GM23338 (cell line): ENCODE results near the gene FATE1. TPM values are rescaled to one million over a fixed set of nuclear protein-coding genes. Genes with fewer than 3 reads are reported as not detected.

Experiments
- ATAC-seq: fragments of 200-7000 bp; cut with Tn5 transposase; 3 replicates; pipeline ENCODE4 v1.9.1; 2020
- DNase-seq: peaks from one replicate; pipeline ENCODE4 v3.0.0-alpha.2; 2015; ENCODE audit warnings: low spot score
- H2AFZ ChIP-seq: fragments of 200-600 bp; sonication (generic); 2 replicates; pipeline ENCODE4 v1.8.0; 2016; ENCODE audit warnings: antibody characterized with exemption, mild to moderate bottlenecking, moderate library complexity
- H3F3A ChIP-seq: fragments of 200-600 bp; sonication (generic); replicated peaks from 2 replicates; pipeline ENCODE4 v1.8.0; 2017; ENCODE audit warnings: antibody characterized with exemption, mixed run types, low read depth
- H3K27ac ChIP-seq: fragments of 200-600 bp; sonication (generic); 2 replicates; pipeline ENCODE4 v1.6.1; 2016; ENCODE audit warnings: low read depth
- H3K27me3 ChIP-seq: fragments of 200-600 bp; sonication (generic); 2 replicates; pipeline ENCODE4 v1.8.0; 2016; ENCODE audit warnings: mild to moderate bottlenecking, mixed run types, moderate library complexity; ENCODE audit not compliant: insufficient read depth
- H3K36me3 ChIP-seq: fragments of 200-600 bp; sonication (generic); 2 replicates; pipeline ENCODE4 v1.8.0; 2016; ENCODE audit warnings: mild to moderate bottlenecking; ENCODE audit not compliant: insufficient read depth
- H3K4me1 ChIP-seq: fragments of 200-600 bp; sonication (generic); 2 replicates; pipeline ENCODE4 v1.8.0; 2016; ENCODE audit warnings: mild to moderate bottlenecking, moderate library complexity; ENCODE audit not compliant: insufficient read depth
- H3K4me2 ChIP-seq: fragments of 200-600 bp; sonication (generic); 2 replicates; pipeline ENCODE4 v1.7.1; 2017; ENCODE audit warnings: mixed run types
- H3K4me3 ChIP-seq: fragments of 200-600 bp; sonication (generic); 2 replicates; pipeline ENCODE4 v1.6.1; 2016; ENCODE audit warnings: mixed run types
- H3K79me2 ChIP-seq: fragments of 200-600 bp; sonication (generic); replicated peaks from 2 replicates; pipeline ENCODE4 v1.8.0; 2017; ENCODE audit warnings: mild to moderate bottlenecking; ENCODE audit not compliant: insufficient read depth
- H3K9me2 ChIP-seq: fragments of 200-600 bp; sonication (generic); 2 replicates; pipeline ENCODE4 v1.8.0; 2017; ENCODE audit not compliant: insufficient read depth
- H4K20me1 ChIP-seq: fragments of 200-600 bp; sonication (generic); replicated peaks from 2 replicates; pipeline ENCODE4 v1.8.0; 2017; ENCODE audit warnings: mild to moderate bottlenecking; ENCODE audit not compliant: insufficient read depth
- H3K27ac Mint-ChIP-seq: 2 replicates; pipeline ENCODE4 v1.8.0; 2020; ENCODE audit warnings: inconsistent platforms, mild to moderate bottlenecking, moderate library complexity, mixed read lengths
- H3K27me3 Mint-ChIP-seq: 3 replicates; pipeline ENCODE4 v1.8.0; 2022; ENCODE audit warnings: low read depth, mild to moderate bottlenecking, moderate library complexity, mixed read lengths, inconsistent platforms; ENCODE audit not compliant: insufficient read depth, poor library complexity
- H3K36me3 Mint-ChIP-seq: 3 replicates; pipeline ENCODE4 v1.8.0; 2021; ENCODE audit warnings: low read depth, mild to moderate bottlenecking, inconsistent platforms, moderate library complexity, mixed read lengths
- H3K4me1 Mint-ChIP-seq: 3 replicates; pipeline ENCODE4 v1.8.0; 2020; ENCODE audit warnings: mild to moderate bottlenecking, inconsistent platforms, mixed read lengths
- H3K4me3 Mint-ChIP-seq: 3 replicates; pipeline ENCODE4 v1.8.0; 2021; ENCODE audit warnings: moderate library complexity, mild to moderate bottlenecking, inconsistent platforms, mixed read lengths
- H3K9me3 Mint-ChIP-seq: 3 replicates; pipeline ENCODE4 v1.8.0; 2020; ENCODE audit warnings: moderate library complexity, mild to moderate bottlenecking, inconsistent platforms, mixed read lengths
- JUNB ChIP-seq: IDR thresholded peaks from one replicate; pipeline ENCODE4 v1.6.1; 2016; ENCODE audit warnings: antibody characterized with exemption; ENCODE audit not compliant: unreplicated experiment
- ZNF114 ChIP-seq: fragments of 250-450 bp; sonication (Bioruptor Pico); IDR thresholded peaks from 2 replicates; pipeline ENCODE4 v1.5.0; 2020; ENCODE audit warnings: mild to moderate bottlenecking, moderate library complexity
- ZNF331 ChIP-seq: fragments of 250-450 bp; sonication (Bioruptor Pico); IDR thresholded peaks from 2 replicates; pipeline ENCODE4 v1.5.0; 2020; ENCODE audit warnings: low read depth, mild to moderate bottlenecking, moderate library complexity
- polyA plus RNA-seq: library from polyadenylated mRNA; unstranded; fragments of >200 nt; fragmentation: Nextera tagmentation; extraction: Ambion mirVana; gene quantifications from 2 replicates; pipeline ENCODE4 v1.2.1, GENCODE V29; 2016
- total RNA-seq: library from RNA; depleted of rRNA; stranded (reverse); fragments of >200 nt; shearing (Covaris generic); gene quantifications from 2 replicates; pipeline ENCODE4 v1.2.3, GENCODE V29; 2014
- TF ChIP-seq, protein P1 (sequence below): fragments of 250-450 bp; sonication (Bioruptor Pico); IDR thresholded peaks from 2 replicates; pipeline ENCODE4 v1.5.0; 2020; ENCODE audit warnings: mild to moderate bottlenecking, moderate library complexity
- TF ChIP-seq, protein P2 (sequence below): IDR thresholded peaks from one replicate; pipeline ENCODE4 v1.6.1; 2018; ENCODE audit warnings: antibody characterized with exemption; ENCODE audit not compliant: unreplicated experiment

FATE1 gene
- total and polyA plus RNA-seq, 2 experiments from 2014 or later: 0.31 TPM; not detected in 1

DNA sequence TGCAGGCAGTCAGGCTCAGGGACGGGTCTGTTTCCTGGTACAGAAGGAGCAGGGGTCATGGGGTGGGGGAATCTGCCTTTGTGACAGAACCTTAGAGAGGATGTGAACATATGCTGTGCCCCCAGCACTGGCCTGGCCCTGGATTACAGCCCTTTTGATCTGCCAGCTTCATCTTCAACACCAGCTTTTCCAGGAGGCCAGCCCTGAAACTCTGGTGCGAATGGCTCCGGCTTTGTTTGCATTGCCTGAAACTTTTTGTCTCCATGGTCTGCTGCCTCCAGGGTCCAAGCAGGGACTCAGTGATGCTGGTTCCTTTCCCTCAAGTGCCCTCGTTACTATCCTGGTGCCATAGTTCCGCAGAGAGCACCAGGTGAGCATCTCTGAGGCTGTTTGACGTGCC is 20.9 kb downstream of the FATE1 start (continued):
- TF ChIP-seq, protein P1, sequence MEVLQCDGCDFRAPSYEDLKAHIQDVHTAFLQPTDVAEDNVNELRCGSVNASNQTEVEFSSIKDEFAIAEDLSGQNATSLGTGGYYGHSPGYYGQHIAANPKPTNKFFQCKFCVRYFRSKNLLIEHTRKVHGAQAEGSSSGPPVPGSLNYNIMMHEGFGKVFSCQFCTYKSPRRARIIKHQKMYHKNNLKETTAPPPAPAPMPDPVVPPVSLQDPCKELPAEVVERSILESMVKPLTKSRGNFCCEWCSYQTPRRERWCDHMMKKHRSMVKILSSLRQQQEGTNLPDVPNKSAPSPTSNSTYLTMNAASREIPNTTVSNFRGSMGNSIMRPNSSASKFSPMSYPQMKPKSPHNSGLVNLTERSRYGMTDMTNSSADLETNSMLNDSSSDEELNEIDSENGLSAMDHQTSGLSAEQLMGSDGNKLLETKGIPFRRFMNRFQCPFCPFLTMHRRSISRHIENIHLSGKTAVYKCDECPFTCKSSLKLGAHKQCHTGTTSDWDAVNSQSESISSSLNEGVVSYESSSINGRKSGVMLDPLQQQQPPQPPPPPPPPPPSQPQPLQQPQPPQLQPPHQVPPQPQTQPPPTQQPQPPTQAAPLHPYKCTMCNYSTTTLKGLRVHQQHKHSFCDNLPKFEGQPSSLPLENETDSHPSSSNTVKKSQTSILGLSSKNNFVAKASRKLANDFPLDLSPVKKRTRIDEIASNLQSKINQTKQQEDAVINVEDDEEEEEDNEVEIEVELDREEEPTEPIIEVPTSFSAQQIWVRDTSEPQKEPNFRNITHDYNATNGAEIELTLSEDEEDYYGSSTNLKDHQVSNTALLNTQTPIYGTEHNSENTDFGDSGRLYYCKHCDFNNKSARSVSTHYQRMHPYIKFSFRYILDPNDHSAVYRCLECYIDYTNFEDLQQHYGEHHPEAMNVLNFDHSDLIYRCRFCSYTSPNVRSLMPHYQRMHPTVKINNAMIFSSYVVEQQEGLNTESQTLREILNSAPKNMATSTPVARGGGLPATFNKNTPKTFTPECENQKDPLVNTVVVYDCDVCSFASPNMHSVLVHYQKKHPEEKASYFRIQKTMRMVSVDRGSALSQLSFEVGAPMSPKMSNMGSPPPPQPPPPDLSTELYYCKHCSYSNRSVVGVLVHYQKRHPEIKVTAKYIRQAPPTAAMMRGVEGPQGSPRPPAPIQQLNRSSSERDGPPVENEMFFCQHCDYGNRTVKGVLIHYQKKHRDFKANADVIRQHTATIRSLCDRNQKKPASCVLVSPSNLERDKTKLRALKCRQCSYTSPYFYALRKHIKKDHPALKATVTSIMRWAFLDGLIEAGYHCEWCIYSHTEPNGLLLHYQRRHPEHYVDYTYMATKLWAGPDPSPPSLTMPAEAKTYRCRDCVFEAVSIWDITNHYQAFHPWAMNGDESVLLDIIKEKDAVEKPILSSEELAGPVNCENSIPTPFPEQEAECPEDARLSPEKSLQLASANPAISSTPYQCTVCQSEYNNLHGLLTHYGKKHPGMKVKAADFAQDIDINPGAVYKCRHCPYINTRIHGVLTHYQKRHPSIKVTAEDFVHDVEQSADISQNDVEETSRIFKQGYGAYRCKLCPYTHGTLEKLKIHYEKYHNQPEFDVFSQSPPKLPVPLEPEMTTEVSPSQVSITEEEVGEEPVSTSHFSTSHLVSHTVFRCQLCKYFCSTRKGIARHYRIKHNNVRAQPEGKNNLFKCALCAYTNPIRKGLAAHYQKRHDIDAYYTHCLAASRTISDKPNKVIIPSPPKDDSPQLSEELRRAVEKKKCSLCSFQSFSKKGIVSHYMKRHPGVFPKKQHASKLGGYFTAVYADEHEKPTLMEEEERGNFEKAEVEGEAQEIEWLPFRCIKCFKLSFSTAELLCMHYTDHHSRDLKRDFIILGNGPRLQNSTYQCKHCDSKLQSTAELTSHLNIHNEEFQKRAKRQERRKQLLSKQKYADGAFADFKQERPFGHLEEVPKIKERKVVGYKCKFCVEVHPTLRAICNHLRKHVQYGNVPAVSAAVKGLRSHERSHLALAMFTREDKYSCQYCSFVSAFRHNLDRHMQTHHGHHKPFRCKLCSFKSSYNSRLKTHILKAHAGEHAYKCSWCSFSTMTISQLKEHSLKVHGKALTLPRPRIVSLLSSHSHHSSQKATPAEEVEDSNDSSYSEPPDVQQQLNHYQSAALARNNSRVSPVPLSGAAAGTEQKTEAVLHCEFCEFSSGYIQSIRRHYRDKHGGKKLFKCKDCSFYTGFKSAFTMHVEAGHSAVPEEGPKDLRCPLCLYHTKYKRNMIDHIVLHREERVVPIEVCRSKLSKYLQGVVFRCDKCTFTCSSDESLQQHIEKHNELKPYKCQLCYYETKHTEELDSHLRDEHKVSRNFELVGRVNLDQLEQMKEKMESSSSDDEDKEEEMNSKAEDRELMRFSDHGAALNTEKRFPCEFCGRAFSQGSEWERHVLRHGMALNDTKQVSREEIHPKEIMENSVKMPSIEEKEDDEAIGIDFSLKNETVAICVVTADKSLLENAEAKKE (CRISPR knock-in tag): no peak
- TF ChIP-seq JUNB: no peak

DNA sequence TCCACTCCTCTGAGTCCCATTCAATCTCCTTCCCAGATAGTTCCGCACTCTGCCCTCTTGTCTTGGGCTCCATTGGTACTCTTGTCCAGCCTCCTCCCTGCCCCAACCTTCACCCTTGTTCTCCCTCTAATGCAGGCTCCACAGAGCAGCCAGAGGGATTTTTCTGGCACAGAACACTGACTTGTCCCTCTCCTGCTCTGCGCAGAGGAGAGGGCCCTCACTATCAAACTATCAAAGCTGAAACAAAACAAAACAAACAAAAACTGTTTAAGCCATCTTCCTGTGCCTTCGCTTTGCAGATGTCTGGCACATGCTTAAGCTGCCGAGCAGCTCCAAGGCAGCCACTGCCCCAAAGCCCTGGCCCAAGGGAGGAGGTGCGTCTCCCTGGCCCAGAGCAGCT is 21.7 kb downstream of the FATE1 start:
- H4K20me1 ChIP-seq: no peaks in the 10 kb centered on the region
- no peaks in the 10 kb centered on the region for H3K9me2 ChIP-seq
- Mint-ChIP-seq H3K4me3 (no peak overlapping the region), H3K27me3 (peaks cover 4% of the 10 kb centered on the region), H3K27ac (no peak overlapping the region), H3K36me3 (no peaks in the 10 kb centered on the region), H3K9me3 (no peaks in the 10 kb centered on the region; the same call in 2 of the 3 replicates), H3K4me1 (no peaks in the 10 kb centered on the region)
- no peaks in the 10 kb centered on the region for H3K36me3 ChIP-seq
- DNase-seq (no peak), ATAC-seq (no peak)
- no peaks in the 10 kb centered on the region for H3F3A ChIP-seq
- no peak overlapping the region for H3K27ac ChIP-seq
- no peaks in the 10 kb centered on the region for H3K27me3 ChIP-seq
- no peaks in the 10 kb centered on the region for H3K79me2 ChIP-seq
- H2AFZ ChIP-seq: no peak overlapping the region
- no peaks in the 10 kb centered on the region for H3K4me1 ChIP-seq
- no peak overlapping the region for H3K4me2 ChIP-seq
- H3K4me3 ChIP-seq: no peak overlapping the region
- TF ChIP-seq, protein P1 (CRISPR knock-in tag): no peak
- no peak for TF ChIP-seq ZNF331 (CRISPR knock-in tag)
- TF ChIP-seq, protein P2, sequence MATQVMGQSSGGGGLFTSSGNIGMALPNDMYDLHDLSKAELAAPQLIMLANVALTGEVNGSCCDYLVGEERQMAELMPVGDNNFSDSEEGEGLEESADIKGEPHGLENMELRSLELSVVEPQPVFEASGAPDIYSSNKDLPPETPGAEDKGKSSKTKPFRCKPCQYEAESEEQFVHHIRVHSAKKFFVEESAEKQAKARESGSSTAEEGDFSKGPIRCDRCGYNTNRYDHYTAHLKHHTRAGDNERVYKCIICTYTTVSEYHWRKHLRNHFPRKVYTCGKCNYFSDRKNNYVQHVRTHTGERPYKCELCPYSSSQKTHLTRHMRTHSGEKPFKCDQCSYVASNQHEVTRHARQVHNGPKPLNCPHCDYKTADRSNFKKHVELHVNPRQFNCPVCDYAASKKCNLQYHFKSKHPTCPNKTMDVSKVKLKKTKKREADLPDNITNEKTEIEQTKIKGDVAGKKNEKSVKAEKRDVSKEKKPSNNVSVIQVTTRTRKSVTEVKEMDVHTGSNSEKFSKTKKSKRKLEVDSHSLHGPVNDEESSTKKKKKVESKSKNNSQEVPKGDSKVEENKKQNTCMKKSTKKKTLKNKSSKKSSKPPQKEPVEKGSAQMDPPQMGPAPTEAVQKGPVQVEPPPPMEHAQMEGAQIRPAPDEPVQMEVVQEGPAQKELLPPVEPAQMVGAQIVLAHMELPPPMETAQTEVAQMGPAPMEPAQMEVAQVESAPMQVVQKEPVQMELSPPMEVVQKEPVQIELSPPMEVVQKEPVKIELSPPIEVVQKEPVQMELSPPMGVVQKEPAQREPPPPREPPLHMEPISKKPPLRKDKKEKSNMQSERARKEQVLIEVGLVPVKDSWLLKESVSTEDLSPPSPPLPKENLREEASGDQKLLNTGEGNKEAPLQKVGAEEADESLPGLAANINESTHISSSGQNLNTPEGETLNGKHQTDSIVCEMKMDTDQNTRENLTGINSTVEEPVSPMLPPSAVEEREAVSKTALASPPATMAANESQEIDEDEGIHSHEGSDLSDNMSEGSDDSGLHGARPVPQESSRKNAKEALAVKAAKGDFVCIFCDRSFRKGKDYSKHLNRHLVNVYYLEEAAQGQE: no peak
- no peak for TF ChIP-seq ZNF114 (CRISPR knock-in tag)
